Endothelial cell of umbilical vein (primary cell): Measurements from ENCODE around the gene CPNE7. TPM values are rescaled to one million over a fixed set of nuclear protein-coding genes. Genes with fewer than 3 reads are reported as not detected.

Experiments used
- BruUV-seq: library from RNA; stranded (reverse); fragments of 400-500 nt; replicated peaks from 2 replicates; lab custom pipeline; 2021; lab: Mats Ljungman, UMichigan
- CTCF ChIA-PET: fragments of 300-600, 350-600 bp; sonication (Branson Sonifier 250); formaldehyde crosslinking; loops from one replicate; lab custom pipeline; 2021; ENCODE audit warnings: antibody characterized with exemption, inconsistent platforms; lab: Charles Lee
- POLR2A ChIA-PET: fragments of 300-600, 350-600 bp; sonication (Branson Sonifier 250); formaldehyde crosslinking; loops from one replicate; lab custom pipeline; 2021; ENCODE audit warnings: antibody characterized with exemption, inconsistent platforms; lab: Charles Lee
- DNase-seq: peaks from one replicate; pipeline ENCODE4 v3.0.0-alpha.2; 2011; ENCODE audit warnings: low read depth, low spot score
- FAIRE-seq: peaks from 2 replicates; lab custom pipeline; 2011; peaks lifted over from hg19 to GRCh38; lab: Jason Lieb, UNC
- H2AFZ ChIP-seq: 2 replicates; pipeline ENCODE4 v1.6.0; 2012; ENCODE audit warnings: low read depth, low read length, control low read depth, inconsistent platforms
- H3K27ac ChIP-seq: 2 replicates; pipeline ENCODE4 v1.5.1; 2011; ENCODE audit warnings: low read depth, mild to moderate bottlenecking, control low read depth, low read length, moderate library complexity; ENCODE audit not compliant: insufficient read depth
- H3K27me3 ChIP-seq, 2 experiments: 2 replicates each; pipeline versions ENCODE4 v1.6.0 to v1.6.1; 2011; ENCODE audit warnings: low read length in 2 of 2, mixed read lengths in 1 of 2; ENCODE audit not compliant: control insufficient read depth in 2 of 2, insufficient read depth in 2 of 2
- H3K36me3 ChIP-seq, 2 experiments: 2 replicates in 1 of 2; 3 replicates in 1 of 2; pipeline ENCODE4 v1.5.1; 2011; ENCODE audit warnings: low read length in 2 of 2, mild to moderate bottlenecking in 1 of 2, moderate library complexity in 1 of 2; ENCODE audit not compliant: control insufficient read depth in 2 of 2, insufficient read depth in 2 of 2; ENCODE audit errors: extremely low read depth in 1 of 2
- H3K4me1 ChIP-seq: 3 replicates; pipeline ENCODE4 v1.5.1; 2011; ENCODE audit warnings: mild to moderate bottlenecking, low read length; ENCODE audit not compliant: control insufficient read depth, insufficient read depth; ENCODE audit errors: extremely low read depth
- H3K4me2 ChIP-seq: 2 replicates; pipeline ENCODE4 v1.6.1; 2011; ENCODE audit warnings: low read length, control low read depth, mixed read lengths; ENCODE audit not compliant: insufficient read depth
- H3K4me3 ChIP-seq, 3 experiments: fragments of 200-600 bp in 1 of 3; sonication (generic), shearing (Covaris generic) in 1 of 3; replicated peaks in 1 of 3; 2 replicates each; pipeline ENCODE4 v1.5.1; 2011 to 2016; ENCODE audit warnings: control low read depth in 3 of 3, low read length in 3 of 3, mild to moderate bottlenecking in 2 of 3, inconsistent platforms in 1 of 3, low read depth in 1 of 3, moderate library complexity in 1 of 3; ENCODE audit not compliant: insufficient read depth in 1 of 3
- H3K79me2 ChIP-seq: 2 replicates; pipeline ENCODE4 v1.6.0; 2012; ENCODE audit warnings: low read length, inconsistent platforms; ENCODE audit not compliant: control insufficient read depth, insufficient read depth
- H3K9ac ChIP-seq: replicated peaks from 2 replicates; pipeline ENCODE3; 2011; ENCODE audit warnings: low read length, control low read depth; ENCODE audit not compliant: insufficient read depth; ENCODE audit errors: extremely low read depth
- H3K9me1 ChIP-seq: replicated peaks from 3 replicates; pipeline ENCODE4 v1.6.0; 2011; ENCODE audit warnings: mild to moderate bottlenecking, low read length; ENCODE audit not compliant: control insufficient read depth, insufficient read depth; ENCODE audit errors: extremely low read depth
- H3K9me3 ChIP-seq: replicated peaks from 2 replicates; pipeline ENCODE4 v1.5.1; 2012; ENCODE audit warnings: low read length, inconsistent platforms; ENCODE audit not compliant: control insufficient read depth, insufficient read depth
- H4K20me1 ChIP-seq: replicated peaks from 2 replicates; pipeline ENCODE3; 2011; ENCODE audit warnings: mild to moderate bottlenecking, low read length; ENCODE audit not compliant: control insufficient read depth, insufficient read depth; ENCODE audit errors: extremely low read depth
- EZH2 ChIP-seq: IDR thresholded peaks from 2 replicates; pipeline ENCODE4 v1.6.1; 2012; ENCODE audit warnings: borderline replicate concordance, low read depth, mild to moderate bottlenecking, moderate library complexity, low read length, inconsistent platforms; ENCODE audit not compliant: severe bottlenecking
- FOS ChIP-seq: IDR thresholded peaks from 2 replicates; pipeline ENCODE4 v1.6.1; 2011; ENCODE audit warnings: mild to moderate bottlenecking, low read length, moderate library complexity, borderline replicate concordance; ENCODE audit not compliant: insufficient read depth
- GATA2 ChIP-seq: IDR thresholded peaks from 2 replicates; pipeline ENCODE4 v1.7.0; 2011; ENCODE audit warnings: low read depth, mild to moderate bottlenecking, moderate library complexity, mixed read lengths, low read length; ENCODE audit not compliant: insufficient read length, insufficient read depth
- JUN ChIP-seq: IDR thresholded peaks from 2 replicates; pipeline ENCODE4 v1.6.1; 2011; ENCODE audit warnings: borderline replicate concordance, low read depth; ENCODE audit not compliant: insufficient read length, insufficient read depth
- MYC ChIP-seq: IDR thresholded peaks from one replicate; pipeline ENCODE4 v1.6.1; 2011; ENCODE audit warnings: mild to moderate bottlenecking, low read depth, low read length
- POLR2A ChIP-seq: IDR thresholded peaks from 2 replicates; pipeline ENCODE4 v1.6.1; 2012; ENCODE audit warnings: low read depth, mild to moderate bottlenecking, control low read depth, low read length
- POLR2AphosphoS5 ChIP-seq: IDR thresholded peaks from 2 replicates; pipeline ENCODE4 v1.6.1; 2012; ENCODE audit warnings: low read depth, mild to moderate bottlenecking, control low read depth, low read length, moderate library complexity; ENCODE audit not compliant: insufficient read depth
- dilution Hi-C: fragments of 300-500 bp; cut with MboI; formaldehyde crosslinking; loops from one replicate; pipeline ENCODE4 v1.15.0; 2019; ENCODE audit warnings: low sequenced_read_pairs; ENCODE audit not compliant: extremely low pct_ligation_motif_present
- intact Hi-C: fragments of 100-400 bp; cut with micrococcal nuclease; formaldehyde crosslinking; loops from one replicate; pipeline ENCODE4 v1.10.0; 2022
- polyA plus RNA-seq, 4 experiments: library from polyadenylated mRNA; depleted of rRNA in 3 of 4; stranded (reverse) in 3 of 4; unstranded in 1 of 4; fragments of >200 nt; gene quantifications; 2 replicates each; pipeline versions ENCODE4 v1.2.1 to v1.2.3, GENCODE V29; 2011 to 2012; ENCODE audit warnings: missing spikeins in 1 of 4
- total RNA-seq: library from RNA; stranded (reverse); gene quantifications from 2 replicates; pipeline ENCODE4 v1.2.3, GENCODE V29; 2021
- TF ChIP-seq, protein P1 (sequence below): IDR thresholded peaks from 2 replicates; pipeline ENCODE4 v1.6.1; 2011; ENCODE audit not compliant: insufficient read depth, insufficient read length
- TF ChIP-seq, protein P2 (sequence below), 2 donors: IDR thresholded peaks; 1 replicate in 1 of 2; 2 replicates in 1 of 2; pipeline ENCODE4 v1.5.1; 2011; ENCODE audit warnings: low read length in 2 of 2, mild to moderate bottlenecking in 2 of 2, moderate library complexity in 2 of 2, control low read depth in 1 of 2, inconsistent platforms in 1 of 2, low read depth in 1 of 2; ENCODE audit not compliant: insufficient read depth in 1 of 2; ENCODE audit errors: extremely low read depth in 1 of 2

CPNE7 gene
- total and polyA plus RNA-seq, 2 donors (not counting 3 experiments of a cell fraction or from before 2014, with no cell fraction given), result 2.0 to 5.9 TPM

DNA sequence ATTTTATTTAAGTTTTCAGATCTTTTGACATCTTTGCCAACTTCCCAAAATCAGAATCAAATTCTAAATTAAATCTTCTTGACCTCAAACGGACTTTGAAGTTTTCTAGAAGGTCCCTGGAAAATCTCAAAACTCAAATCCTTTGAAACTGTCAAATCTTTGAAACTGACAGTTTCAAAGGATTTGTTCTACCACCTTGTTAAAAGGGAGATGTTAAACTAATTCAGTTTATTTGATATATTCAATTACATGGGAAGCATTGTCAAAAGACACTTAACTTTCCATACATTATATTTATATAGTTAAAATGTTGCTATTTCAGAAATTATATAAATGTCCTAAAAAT, 34.5 kb downstream of the CPNE7 start:
- H3K4me3 ChIP-seq, result no peak overlapping the region
- intact Hi-C loops, result no loop called here

More for the DNA sequence above, 34.5 kb downstream of the CPNE7 start:
- FAIRE-seq, result no peak
- ChIA-PET POLR2A (no interaction called here), CTCF (no interaction called here)
- Histone ChIP-seq H3K9me1 (no peaks in the 10 kb centered on the region), H3K4me2 (no peak overlapping the region), H4K20me1 (no peaks in the 10 kb centered on the region), H3K9ac (no peak overlapping the region), H3K79me2 (no peaks in the 10 kb centered on the region), H2AFZ (no peak overlapping the region), H3K4me1 (no peaks in the 10 kb centered on the region), H3K27me3 (no peaks in the 10 kb centered on the region), H3K36me3 (no peaks in the 10 kb centered on the region), H3K9me3 (no peaks in the 10 kb centered on the region), H3K27ac (no peak overlapping the region)
- TF ChIP-seq, protein P1, sequence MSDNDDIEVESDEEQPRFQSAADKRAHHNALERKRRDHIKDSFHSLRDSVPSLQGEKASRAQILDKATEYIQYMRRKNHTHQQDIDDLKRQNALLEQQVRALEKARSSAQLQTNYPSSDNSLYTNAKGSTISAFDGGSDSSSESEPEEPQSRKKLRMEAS, result no peak
- TF ChIP-seq POLR2A, result no peak
- TF ChIP-seq POLR2AphosphoS5, result no peak
- no peak for TF ChIP-seq GATA2
- TF ChIP-seq MYC, result no peak
- TF ChIP-seq FOS, result no peak
- TF ChIP-seq JUN, result no peak
- no peak for TF ChIP-seq EZH2
- TF ChIP-seq, protein P2, sequence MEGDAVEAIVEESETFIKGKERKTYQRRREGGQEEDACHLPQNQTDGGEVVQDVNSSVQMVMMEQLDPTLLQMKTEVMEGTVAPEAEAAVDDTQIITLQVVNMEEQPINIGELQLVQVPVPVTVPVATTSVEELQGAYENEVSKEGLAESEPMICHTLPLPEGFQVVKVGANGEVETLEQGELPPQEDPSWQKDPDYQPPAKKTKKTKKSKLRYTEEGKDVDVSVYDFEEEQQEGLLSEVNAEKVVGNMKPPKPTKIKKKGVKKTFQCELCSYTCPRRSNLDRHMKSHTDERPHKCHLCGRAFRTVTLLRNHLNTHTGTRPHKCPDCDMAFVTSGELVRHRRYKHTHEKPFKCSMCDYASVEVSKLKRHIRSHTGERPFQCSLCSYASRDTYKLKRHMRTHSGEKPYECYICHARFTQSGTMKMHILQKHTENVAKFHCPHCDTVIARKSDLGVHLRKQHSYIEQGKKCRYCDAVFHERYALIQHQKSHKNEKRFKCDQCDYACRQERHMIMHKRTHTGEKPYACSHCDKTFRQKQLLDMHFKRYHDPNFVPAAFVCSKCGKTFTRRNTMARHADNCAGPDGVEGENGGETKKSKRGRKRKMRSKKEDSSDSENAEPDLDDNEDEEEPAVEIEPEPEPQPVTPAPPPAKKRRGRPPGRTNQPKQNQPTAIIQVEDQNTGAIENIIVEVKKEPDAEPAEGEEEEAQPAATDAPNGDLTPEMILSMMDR (IDR thresholded peaks at IDR 0.05; ENCODE audit: extremely low read depth in 1 of 2, insufficient read depth in 1 of 2, low read depth in 1 of 2, low read length in 2 of 2), result no peak
- dilution Hi-C loops, result no loop called here
- no TSS peak for BruUV-seq
- no peak for DNase-seq
